ENCODE results near the gene ATP6V0A4.
"Not testable (repeated sequence)": the region's sequence is repeated elsewhere in the genome, so short reads cannot be mapped to it uniquely, and the experiment has no call there.

The ATP6V0A4 gene

DNA sequence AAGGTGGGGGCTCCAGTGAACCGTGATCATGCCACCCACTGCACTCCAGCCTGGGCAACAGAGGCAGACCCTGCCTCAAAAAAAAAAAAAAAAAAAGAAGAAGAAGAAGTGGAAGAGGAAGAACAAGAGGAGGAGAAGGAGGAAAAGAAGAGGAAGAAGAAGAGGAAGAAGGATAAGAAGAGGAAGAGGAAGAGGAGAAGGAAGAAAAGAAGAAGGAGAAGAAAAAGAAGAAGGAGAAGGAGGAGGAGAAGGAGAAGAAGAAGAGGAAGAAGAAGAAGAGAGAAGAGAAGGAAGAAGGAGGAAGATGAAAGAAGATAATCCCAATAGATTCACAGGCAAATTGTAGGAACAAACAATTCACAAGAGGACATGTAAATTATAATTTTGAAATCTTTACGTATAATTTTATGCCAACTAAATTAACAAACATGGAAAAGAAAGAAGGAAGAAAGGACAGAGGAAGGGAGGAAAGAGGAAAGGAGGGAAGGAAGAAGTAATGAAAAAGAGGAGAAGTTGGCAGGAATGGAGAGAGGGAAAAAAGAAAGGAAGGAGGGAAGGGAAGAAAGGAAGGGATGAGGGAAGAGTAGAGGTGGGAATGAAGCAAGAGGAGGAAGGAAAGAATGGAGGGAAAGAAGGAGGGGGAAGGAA is 100.3 kb downstream of the ATP6V0A4 start:
- DNase-seq, result no peak

GRCh38 chr7:138695776-138696175 is 102.2 kb downstream of the ATP6V0A4 start:
- DNase-seq, result not testable (repeated sequence)

GRCh38 chr7:138695106-138695505 is 102.9 kb downstream of the ATP6V0A4 start:
- DNase-seq, result no peak

DNA sequence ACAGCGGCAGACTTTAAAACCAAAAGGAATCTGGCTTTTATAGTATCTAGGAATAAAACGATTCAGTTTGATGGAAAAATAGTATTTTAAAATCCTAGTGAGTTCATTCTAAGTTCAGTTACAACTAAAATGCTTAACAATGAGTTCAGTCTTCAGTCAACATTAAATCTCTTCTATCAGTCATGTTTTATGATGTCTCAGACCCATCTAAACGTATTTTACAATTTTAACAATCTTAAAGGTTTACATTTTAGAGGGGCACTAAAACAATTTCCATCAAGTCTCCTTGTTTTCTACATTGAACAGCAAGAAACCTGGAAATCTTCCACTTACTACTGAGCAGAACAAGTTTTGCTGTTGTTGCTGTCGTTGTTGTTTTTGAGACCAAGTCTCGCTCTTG is 106.8 kb downstream of the ATP6V0A4 start:
- no peak for DNase-seq

GRCh38 chr7:138690495-138690894 is 107.5 kb downstream of the ATP6V0A4 start:
- DNase-seq, result no peak

- not testable (repeated sequence) for DNase-seq
Observed at GRCh38 chr7:138688037-138688436, 110.0 kb downstream of the ATP6V0A4 start.

GRCh38 chr7:138684340-138684739 is 113.7 kb downstream of the ATP6V0A4 start:
- DNase-seq, result no peak

- DNase-seq, result no peak
Observed at GRCh38 chr7:138679793-138680192, 118.2 kb downstream of the ATP6V0A4 start.

GRCh38 chr7:138670594-138670993 is 127.4 kb downstream of the ATP6V0A4 start:
- no peak for DNase-seq

DNA sequence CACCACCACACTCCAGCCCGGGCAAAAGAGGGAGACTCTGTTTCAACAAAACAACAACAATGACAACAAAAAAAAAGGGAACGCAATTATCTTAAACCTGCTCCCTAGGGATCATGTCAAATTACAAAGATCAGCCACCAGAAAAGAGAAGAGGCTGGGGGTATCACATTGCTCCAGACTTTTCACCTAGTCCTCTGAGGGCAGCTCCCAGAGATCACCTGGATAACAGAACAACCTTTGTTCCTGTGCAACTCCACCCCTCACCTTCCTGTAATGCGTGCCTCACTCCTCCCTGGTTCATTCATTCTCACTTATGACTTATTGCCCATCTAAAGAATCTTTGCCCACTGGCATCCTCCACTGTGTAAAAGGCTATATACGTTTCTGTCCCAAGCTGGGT is 128.6 kb downstream of the ATP6V0A4 start:
- no peak for DNase-seq

DNA sequence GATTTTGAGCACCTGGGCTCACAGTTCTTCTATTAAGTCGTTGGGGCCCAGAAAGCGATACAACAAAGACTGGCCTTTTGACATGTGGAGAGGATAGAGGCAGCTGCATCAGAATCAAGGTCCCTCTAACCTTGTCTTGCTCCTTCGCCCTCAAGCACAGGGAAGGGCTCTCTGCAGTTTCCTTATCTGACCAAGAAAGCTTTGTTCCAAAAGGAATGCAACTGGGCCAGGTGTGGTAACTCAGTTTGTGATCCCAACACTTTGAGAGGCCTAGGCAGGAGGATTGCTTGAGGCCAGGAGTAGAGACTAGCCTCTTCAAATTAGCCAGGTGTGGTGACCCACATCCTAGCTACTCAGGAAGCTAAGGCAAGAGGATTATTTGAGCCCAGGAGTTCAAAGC is 129.1 kb downstream of the ATP6V0A4 start:
- no peak for DNase-seq

- DNase-seq, result no peak
Observed at GRCh38 chr7:138668229-138668596, 129.8 kb downstream of the ATP6V0A4 start.

- no peak for DNase-seq
Observed at GRCh38 chr7:138667535-138668228, 130.3 kb downstream of the ATP6V0A4 start.

GRCh38 chr7:138666385-138666784 is 131.6 kb downstream of the ATP6V0A4 start:
- no peak for DNase-seq

- no peak for DNase-seq
Observed at GRCh38 chr7:138665669-138666140, 132.3 kb downstream of the ATP6V0A4 start.

DNA sequence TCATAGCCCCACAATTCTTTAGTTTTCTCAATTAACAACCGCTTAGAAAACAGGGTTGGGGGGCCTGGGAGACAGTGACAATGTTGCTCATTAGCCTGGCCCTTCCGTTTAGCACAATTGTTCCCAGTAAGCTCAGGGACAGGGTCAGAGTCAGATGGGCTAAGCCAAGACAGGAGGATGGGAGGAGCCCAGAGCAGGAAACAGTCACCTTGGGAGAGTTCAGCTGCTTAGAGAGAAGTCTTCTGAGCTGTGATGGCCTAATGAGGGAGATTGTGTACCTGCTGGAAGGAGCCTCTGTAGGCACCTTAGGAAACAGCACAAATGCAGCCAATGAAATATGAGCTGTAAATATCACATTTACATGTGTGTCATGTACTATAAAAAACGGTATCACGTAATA is 132.7 kb downstream of the ATP6V0A4 start:
- DNase-seq, result no peak

DNA sequence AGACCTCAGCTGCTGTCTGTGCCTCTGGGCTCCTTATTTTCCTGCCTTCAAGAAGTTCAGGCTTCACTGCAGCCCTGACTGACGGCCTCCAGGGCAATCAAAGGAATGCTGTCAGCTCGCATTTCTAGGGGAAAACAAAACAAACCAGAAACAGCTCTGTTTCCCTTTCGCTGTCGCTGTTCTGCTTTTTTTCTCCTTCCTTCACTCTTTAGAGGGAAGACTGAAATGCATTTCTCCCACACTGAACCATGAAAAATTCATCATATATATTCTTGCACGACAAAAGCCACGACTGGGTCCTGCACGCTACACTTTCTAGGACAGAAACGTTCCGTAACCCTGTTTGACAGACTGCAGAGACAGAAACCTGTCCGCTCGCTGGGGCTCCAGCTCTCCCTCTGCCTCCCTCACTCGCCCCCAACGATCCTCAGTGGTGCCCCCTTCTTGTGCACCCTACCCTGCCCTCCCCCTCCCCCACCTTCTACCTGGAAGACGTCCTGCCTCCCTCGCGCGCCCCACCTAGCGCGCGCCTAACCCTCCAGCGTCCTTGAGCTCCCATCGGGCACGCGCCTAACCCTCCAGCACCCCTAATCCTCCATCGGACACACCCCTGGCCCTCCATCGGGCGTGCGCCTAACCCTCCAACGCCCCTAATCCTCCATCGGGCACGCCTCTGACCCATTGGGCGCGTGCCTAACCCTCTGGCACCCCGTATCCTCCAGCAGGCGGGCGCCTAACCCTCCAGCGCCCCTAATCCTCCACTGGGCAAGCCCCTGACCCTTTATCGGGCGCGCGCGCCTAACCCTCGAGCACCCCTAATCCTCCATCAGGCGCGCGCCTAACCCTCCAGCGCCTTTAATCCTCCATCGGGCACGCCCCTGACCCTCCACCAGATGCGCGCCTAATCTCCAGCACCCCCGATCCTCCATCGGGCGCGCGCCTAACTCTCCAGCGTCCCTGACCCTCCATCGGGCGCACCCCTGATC is 134.0 kb downstream of the ATP6V0A4 start:
- no peak for DNase-seq

DNA sequence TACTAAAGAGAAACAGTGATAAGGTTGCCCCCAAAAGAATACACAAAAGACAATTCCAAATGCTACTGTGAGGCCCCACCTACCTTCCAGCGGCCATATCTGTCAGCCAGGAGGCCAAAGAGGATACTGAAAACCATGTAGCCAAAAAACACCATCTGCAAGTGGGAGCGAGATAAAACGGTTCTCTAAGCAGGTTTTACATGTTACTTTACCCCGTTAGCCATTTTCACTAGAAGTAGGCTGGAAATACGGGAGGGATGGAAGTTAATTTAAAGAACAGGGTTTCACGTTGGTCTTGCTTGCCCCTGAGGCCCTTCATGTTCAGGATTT is 135.0 kb downstream of the ATP6V0A4 start:
- DNase-seq, result no peak

DNA sequence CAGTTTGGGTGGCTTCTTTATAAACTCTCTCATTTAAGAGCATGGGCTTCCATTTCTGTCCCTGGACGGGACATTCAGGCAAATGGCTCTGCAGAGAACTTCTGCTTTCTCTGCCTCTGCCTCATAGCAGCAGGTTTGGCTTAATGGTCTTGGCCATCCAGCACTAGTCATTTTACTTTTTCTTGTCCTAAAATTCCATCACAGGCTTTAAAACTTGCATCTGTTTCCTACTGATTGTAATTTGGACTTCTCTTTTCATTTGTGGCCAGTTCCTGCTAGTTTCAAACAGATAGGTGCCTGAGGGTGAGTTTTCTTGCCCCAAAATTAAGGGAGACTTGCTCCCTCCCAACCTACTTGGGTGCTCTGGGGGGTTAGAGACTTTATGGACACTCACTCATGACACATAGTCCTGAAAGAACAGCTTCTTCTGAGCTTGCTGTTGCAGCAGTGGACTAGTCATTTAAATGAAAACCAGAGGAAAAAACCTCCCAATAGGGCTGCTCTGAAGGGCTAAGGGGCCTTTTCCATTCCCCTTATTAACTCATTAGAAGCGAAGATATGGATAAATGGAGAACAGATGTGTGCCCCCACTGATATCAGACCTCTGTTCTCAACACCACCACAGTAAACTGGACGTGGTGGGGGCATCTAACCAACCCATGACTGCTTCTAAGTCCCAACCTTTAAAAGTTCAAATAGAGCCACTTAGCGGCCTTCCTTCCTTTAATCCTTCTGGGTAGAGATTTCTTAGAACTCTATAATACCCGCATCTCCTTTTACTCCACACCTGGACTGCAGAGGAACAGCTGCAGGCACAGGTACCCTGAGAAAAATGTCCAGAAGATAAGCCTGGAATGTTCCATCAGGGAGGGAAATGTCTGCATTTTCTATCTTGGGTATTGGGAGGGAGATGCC is 135.7 kb downstream of the ATP6V0A4 start:
- no peak for DNase-seq

- DNase-seq, result no peak
Observed at GRCh38 chr7:138661069-138661635, 136.8 kb downstream of the ATP6V0A4 start.

GRCh38 chr7:138658889-138659288 is 139.1 kb downstream of the ATP6V0A4 start:
- DNase-seq, result no peak

- DNase-seq, result no peak
Observed at GRCh38 chr7:138657854-138658386, 140.1 kb downstream of the ATP6V0A4 start.

Data from NCI-H774 (cell line).